HepG2 (cell line): ENCODE measurements around the gene CDKN1A. TPM values are rescaled to one million over a fixed set of nuclear protein-coding genes. Genes with fewer than 3 reads are reported as not detected.
A peak's percentile ranks its signal among the peaks of the same experiment; 100 is the strongest.

Source experiments
- CEBPZ ChIP-seq: IDR thresholded peaks from 2 replicates; pipeline ENCODE4 v1.6.1; 2012; ENCODE audit warnings: low read length, improper control_type of control experiment
- HNRNPH1 ChIP-seq: fragments of 200-400 bp; formaldehyde crosslinking; optimal IDR thresholded peaks from 2 replicates; pipeline ENCODE3; 2017; ENCODE audit warnings: mild to moderate bottlenecking, low read depth, low read length
- LCORL ChIP-seq, 2 experiments: fragments of 450-650 bp in 1 of 2; sonication (generic) in 1 of 2; formaldehyde crosslinking in 1 of 2; IDR thresholded peaks; 2 replicates each; pipeline versions ENCODE4 v1.5.0 to v1.6.1; 2017 to 2020; ENCODE audit warnings: antibody characterized with exemption in 1 of 2, missing genetic modification reagents in 1 of 2
- NR2F6 ChIP-seq, 2 experiments: IDR thresholded peaks; 2 replicates each; pipeline ENCODE4 v1.6.1; 2016; ENCODE audit warnings: antibody characterized with exemption in 1 of 2, mild to moderate bottlenecking in 1 of 2
- SALL2 ChIP-seq: sonication (generic); formaldehyde crosslinking; IDR thresholded peaks from 2 replicates; pipeline ENCODE4 v1.8.1; 2023; ENCODE audit warnings: mild to moderate bottlenecking, missing genetic modification reagents, inconsistent platforms
- TOPORS ChIP-seq: sonication (generic); formaldehyde crosslinking; IDR thresholded peaks from 2 replicates; pipeline ENCODE4 v1.8.0; 2023; ENCODE audit warnings: mild to moderate bottlenecking, missing genetic modification reagents
- YEATS2 ChIP-seq: sonication (generic); formaldehyde crosslinking; IDR thresholded peaks from 2 replicates; pipeline ENCODE4 v1.4.0; 2020; ENCODE audit warnings: missing genetic modification reagents, borderline replicate concordance
- ZNF609 ChIP-seq: sonication (generic); formaldehyde crosslinking; IDR thresholded peaks from 2 replicates; pipeline ENCODE4 v1.4.0; 2020; ENCODE audit warnings: mild to moderate bottlenecking, missing genetic modification reagents, borderline replicate concordance
- ZNF629 ChIP-seq: sonication (generic); formaldehyde crosslinking; conservative IDR thresholded peaks from 2 replicates; pipeline ENCODE4 v1.5.0; 2020; ENCODE audit warnings: missing genetic modification reagents
- polyA plus RNA-seq, 8 experiments: library from polyadenylated mRNA; depleted of rRNA in 3 of 8; stranded (reverse) in 7 of 8; unstranded in 1 of 8; fragments of >200 nt; fragmentation: Illumina TruSeq in 4 of 8; extraction: Trizol in 4 of 8; gene quantifications; 2 replicates each; pipeline versions ENCODE4 v1.2.1 to v1.2.3, GENCODE V29; 2011 to 2016; ENCODE audit warnings: low read depth in 4 of 8, missing spikeins in 1 of 8, mixed read lengths in 1 of 8; ENCODE audit not compliant: insufficient read depth in 1 of 8
- total RNA-seq, 5 experiments: library from RNA; depleted of rRNA; stranded (reverse); fragments of >200 nt; fragmentation: Illumina TruSeq; extraction: Trizol; gene quantifications; 2 replicates each; pipeline ENCODE4 v1.2.3, GENCODE V29; 2016; ENCODE audit warnings: low read depth in 1 of 5
- TF ChIP-seq, protein P1 (sequence below): IDR thresholded peaks from 2 replicates; pipeline ENCODE4 v1.6.1; 2016; ENCODE audit warnings: low read depth, missing genetic modification reagents, missing compliant biosample characterization
- TF ChIP-seq, protein P2 (sequence below): sonication (generic); formaldehyde crosslinking; IDR thresholded peaks from 2 replicates; pipeline ENCODE4 v1.8.0; 2022; ENCODE audit warnings: missing genetic modification reagents, mild to moderate bottlenecking, moderate library complexity, borderline replicate concordance

Gene CDKN1A
- total and polyA plus RNA-seq, 2 of the 13 experiments (the other 11 are each of a cell fraction or from before 2014, with no cell fraction given): 60.7 to 92.1 TPM

- TF ChIP-seq, protein P1, sequence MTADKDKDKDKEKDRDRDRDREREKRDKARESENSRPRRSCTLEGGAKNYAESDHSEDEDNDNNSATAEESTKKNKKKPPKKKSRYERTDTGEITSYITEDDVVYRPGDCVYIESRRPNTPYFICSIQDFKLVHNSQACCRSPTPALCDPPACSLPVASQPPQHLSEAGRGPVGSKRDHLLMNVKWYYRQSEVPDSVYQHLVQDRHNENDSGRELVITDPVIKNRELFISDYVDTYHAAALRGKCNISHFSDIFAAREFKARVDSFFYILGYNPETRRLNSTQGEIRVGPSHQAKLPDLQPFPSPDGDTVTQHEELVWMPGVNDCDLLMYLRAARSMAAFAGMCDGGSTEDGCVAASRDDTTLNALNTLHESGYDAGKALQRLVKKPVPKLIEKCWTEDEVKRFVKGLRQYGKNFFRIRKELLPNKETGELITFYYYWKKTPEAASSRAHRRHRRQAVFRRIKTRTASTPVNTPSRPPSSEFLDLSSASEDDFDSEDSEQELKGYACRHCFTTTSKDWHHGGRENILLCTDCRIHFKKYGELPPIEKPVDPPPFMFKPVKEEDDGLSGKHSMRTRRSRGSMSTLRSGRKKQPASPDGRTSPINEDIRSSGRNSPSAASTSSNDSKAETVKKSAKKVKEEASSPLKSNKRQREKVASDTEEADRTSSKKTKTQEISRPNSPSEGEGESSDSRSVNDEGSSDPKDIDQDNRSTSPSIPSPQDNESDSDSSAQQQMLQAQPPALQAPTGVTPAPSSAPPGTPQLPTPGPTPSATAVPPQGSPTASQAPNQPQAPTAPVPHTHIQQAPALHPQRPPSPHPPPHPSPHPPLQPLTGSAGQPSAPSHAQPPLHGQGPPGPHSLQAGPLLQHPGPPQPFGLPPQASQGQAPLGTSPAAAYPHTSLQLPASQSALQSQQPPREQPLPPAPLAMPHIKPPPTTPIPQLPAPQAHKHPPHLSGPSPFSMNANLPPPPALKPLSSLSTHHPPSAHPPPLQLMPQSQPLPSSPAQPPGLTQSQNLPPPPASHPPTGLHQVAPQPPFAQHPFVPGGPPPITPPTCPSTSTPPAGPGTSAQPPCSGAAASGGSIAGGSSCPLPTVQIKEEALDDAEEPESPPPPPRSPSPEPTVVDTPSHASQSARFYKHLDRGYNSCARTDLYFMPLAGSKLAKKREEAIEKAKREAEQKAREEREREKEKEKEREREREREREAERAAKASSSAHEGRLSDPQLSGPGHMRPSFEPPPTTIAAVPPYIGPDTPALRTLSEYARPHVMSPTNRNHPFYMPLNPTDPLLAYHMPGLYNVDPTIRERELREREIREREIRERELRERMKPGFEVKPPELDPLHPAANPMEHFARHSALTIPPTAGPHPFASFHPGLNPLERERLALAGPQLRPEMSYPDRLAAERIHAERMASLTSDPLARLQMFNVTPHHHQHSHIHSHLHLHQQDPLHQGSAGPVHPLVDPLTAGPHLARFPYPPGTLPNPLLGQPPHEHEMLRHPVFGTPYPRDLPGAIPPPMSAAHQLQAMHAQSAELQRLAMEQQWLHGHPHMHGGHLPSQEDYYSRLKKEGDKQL (CRISPR knock-in tag): 0 out of 2 replicates have a peak, but pooled peaks have one; percentile 11
- TF ChIP-seq SALL2 (peak; percentile 12; the same call in 1 of the 2 replicates), ZNF629 (CRISPR knock-in tag) (0 out of 2 replicates have a peak, but pooled peaks have one; percentile 1), HNRNPH1 (peak; percentile 14), TOPORS (CRISPR knock-in tag) (no peak), CEBPZ (no peak), NR2F6 (IDR thresholded peaks at IDR 0.05) (peak; percentile 96), NR2F6 (CRISPR knock-in tag; IDR thresholded peaks at IDR 0.05) (peak; percentile 94), ZNF609 (CRISPR knock-in tag) (peak; percentile 60), LCORL (IDR thresholded peaks at IDR 0.05) (no peak), LCORL (CRISPR knock-in tag; IDR thresholded peaks at IDR 0.05) (peak; percentile 85), YEATS2 (CRISPR knock-in tag) (no peak)
- TF ChIP-seq, protein P2, sequence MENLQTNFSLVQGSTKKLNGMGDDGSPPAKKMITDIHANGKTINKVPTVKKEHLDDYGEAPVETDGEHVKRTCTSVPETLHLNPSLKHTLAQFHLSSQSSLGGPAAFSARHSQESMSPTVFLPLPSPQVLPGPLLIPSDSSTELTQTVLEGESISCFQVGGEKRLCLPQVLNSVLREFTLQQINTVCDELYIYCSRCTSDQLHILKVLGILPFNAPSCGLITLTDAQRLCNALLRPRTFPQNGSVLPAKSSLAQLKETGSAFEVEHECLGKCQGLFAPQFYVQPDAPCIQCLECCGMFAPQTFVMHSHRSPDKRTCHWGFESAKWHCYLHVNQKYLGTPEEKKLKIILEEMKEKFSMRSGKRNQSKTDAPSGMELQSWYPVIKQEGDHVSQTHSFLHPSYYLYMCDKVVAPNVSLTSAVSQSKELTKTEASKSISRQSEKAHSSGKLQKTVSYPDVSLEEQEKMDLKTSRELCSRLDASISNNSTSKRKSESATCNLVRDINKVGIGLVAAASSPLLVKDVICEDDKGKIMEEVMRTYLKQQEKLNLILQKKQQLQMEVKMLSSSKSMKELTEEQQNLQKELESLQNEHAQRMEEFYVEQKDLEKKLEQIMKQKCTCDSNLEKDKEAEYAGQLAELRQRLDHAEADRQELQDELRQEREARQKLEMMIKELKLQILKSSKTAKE (CRISPR knock-in tag): 0 out of 2 replicates have a peak, but pooled peaks have one; percentile 27
These were observed 4.0 kb downstream of the CDKN1A start (continued) for GRCh38 chr6:36682328-36683144.
